SJCRH30 (cell line): Measurements from ENCODE around the gene CAND1. TPM values are rescaled to one million over a fixed set of nuclear protein-coding genes. Genes with fewer than 3 reads are reported as not detected.

ENCODE experiments used
- DNase-seq, 2 experiments: peaks; one replicate each; pipeline ENCODE4 v3.0.0-alpha.2; 2015 to 2020
- H3K27ac ChIP-seq: fragments of 250-450 bp; sonication (Bioruptor Pico); 2 replicates; pipeline ENCODE4 v1.5.1; 2020; ENCODE audit warnings: mild to moderate bottlenecking, moderate library complexity
- H3K27me3 ChIP-seq: fragments of 250-450 bp; sonication (Bioruptor Pico); 2 replicates; pipeline ENCODE4 v1.5.1; 2020; ENCODE audit warnings: mild to moderate bottlenecking, moderate library complexity
- H3K36me3 ChIP-seq: fragments of 250-450 bp; sonication (Bioruptor Pico); 2 replicates; pipeline ENCODE4 v1.5.1; 2020; ENCODE audit warnings: mild to moderate bottlenecking, moderate library complexity
- H3K4me1 ChIP-seq: fragments of 250-450 bp; sonication (Bioruptor Pico); 2 replicates; pipeline ENCODE4 v1.5.1; 2020; ENCODE audit warnings: mild to moderate bottlenecking, moderate library complexity
- H3K4me3 ChIP-seq: fragments of 250-450 bp; sonication (Bioruptor Pico); 2 replicates; pipeline ENCODE4 v1.5.1; 2020; ENCODE audit warnings: mild to moderate bottlenecking, moderate library complexity
- H3K9me3 ChIP-seq: fragments of 250-450 bp; sonication (Bioruptor Pico); replicated peaks from 2 replicates; pipeline ENCODE4 v1.5.1; 2020; ENCODE audit warnings: mild to moderate bottlenecking, moderate library complexity
- total RNA-seq: library from RNA; depleted of rRNA; stranded (reverse); fragments of >200 nt; shearing (Covaris generic); gene quantifications from 2 replicates; pipeline ENCODE4 v1.2.3, GENCODE V29; 2014

Gene CAND1
- total RNA-seq, 1 experiment from 2014 or later, result 173 TPM

- no peaks in the 10 kb centered on the region for H3K9me3 ChIP-seq
- H3K4me1 ChIP-seq, result peaks cover 4% of the 10 kb centered on the region
- H3K27ac ChIP-seq, result peak overlapping the region; percentile 97
- no peaks in the 10 kb centered on the region for H3K27me3 ChIP-seq
- H3K36me3 ChIP-seq, result peaks cover 9% of the 10 kb centered on the region; the same call in 1 of the 2 replicates
- H3K4me3 ChIP-seq, result peak overlapping the region; percentile 79
- peak; percentile 59 to 64 for DNase-seq
Observed at GRCh38 chr12:67269633-67270573, 745 bp downstream of the CAND1 start.

DNA sequence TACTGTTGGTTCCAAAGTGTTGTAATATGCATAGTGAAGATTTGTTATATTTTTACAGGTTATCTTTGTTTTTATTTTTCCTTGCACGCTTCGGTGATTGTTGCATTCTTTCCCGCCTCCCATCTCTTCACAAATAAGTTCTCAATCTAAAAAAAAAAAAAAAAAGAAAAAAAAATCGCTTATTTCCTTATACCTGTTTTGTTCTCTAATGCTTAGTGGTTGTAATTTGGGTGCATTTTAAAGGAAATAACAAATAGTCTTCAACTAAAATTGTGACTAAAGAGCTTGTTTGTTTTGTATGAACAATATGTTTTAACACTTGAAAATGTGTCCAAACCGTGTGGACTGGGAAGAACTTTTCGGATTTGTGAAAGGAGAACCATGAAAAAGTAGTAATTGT lies 1.5 kb downstream of the CAND1 start:
- peak overlapping the region; percentile 97 for H3K27ac ChIP-seq
- H3K27me3 ChIP-seq, result no peaks in the 10 kb centered on the region
- H3K4me3 ChIP-seq, result peak overlapping the region; percentile 79
- no peak for DNase-seq
- no peaks in the 10 kb centered on the region for H3K9me3 ChIP-seq
- H3K36me3 ChIP-seq, result peaks cover 12% of the 10 kb centered on the region; the same call in 1 of the 2 replicates
- H3K4me1 ChIP-seq, result peaks cover 4% of the 10 kb centered on the region

DNA sequence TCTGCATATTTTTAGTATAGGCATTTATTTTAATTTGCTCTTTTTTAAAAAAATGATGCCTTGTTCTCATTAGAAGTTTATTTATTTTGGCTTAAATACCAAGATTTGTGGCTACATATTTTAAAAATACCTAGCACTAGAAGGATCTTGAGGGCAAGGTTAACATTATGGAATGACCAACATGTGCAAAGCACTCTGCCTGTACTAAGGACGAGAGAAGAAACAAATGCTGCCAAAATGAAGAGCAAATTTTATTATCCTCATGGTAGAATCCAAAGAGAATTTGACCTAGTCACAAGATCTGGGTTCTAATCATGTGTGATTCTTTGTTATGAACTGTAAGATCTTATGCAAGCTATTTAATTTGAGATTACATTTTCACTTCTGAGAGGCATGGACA lies 2.8 kb downstream of the CAND1 start:
- no peaks in the 10 kb centered on the region for H3K9me3 ChIP-seq
- no peak for DNase-seq
- H3K36me3 ChIP-seq, result peaks cover 12% of the 10 kb centered on the region; the same call in 1 of the 2 replicates
- peaks cover 4% of the 10 kb centered on the region for H3K4me1 ChIP-seq
- H3K4me3 ChIP-seq, result no peak overlapping the region; the same call in 1 of the 2 replicates
- no peaks in the 10 kb centered on the region for H3K27me3 ChIP-seq
- H3K27ac ChIP-seq, result no peak overlapping the region

GRCh38 chr12:67274186-67274585 lies 5.0 kb downstream of the CAND1 start:
- Histone ChIP-seq H3K9me3 (no peaks in the 10 kb centered on the region), H3K4me3 (no peak overlapping the region), H3K27ac (no peak overlapping the region), H3K27me3 (no peaks in the 10 kb centered on the region), H3K36me3 (peaks cover 12% of the 10 kb centered on the region; the same call in 1 of the 2 replicates), H3K4me1 (peaks cover 4% of the 10 kb centered on the region)
- DNase-seq, result no peak

DNA sequence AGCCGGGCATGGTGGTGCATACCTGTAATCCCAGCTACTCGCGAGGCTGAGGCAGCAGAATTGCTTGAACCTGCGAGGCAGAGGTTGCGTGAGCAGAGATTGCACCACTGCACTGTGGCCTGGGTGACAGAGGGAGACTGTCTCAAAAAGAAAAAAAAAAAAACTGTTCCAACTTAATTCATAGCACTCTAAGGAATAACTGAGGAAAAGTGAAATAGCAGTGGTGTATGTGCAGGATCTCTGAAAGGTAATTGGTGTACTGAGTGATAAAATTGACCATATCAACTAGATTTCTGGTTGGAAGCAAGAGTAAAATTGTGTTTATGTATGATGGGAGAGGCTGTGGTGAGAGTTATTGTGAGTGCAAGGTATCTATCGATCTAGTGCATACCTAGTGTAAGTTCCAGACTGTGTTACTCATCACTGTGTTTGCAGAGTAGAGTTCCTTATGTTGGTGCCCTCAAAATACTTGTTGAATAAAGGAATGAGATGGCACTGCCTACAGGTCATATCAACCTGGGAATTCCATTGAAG lies 6.3 kb downstream of the CAND1 start:
- no peak for DNase-seq
- Histone ChIP-seq H3K9me3 (no peaks in the 10 kb centered on the region), H3K27me3 (no peaks in the 10 kb centered on the region), H3K27ac (no peak overlapping the region), H3K4me1 (peaks cover 4% of the 10 kb centered on the region), H3K4me3 (no peak overlapping the region), H3K36me3 (peaks cover 12% of the 10 kb centered on the region; the same call in 1 of the 2 replicates)

GRCh38 chr12:67276421-67276820 lies 7.3 kb downstream of the CAND1 start:
- Histone ChIP-seq H3K36me3 (peaks cover 12% of the 10 kb centered on the region; the same call in 1 of the 2 replicates), H3K27me3 (no peaks in the 10 kb centered on the region), H3K4me1 (peaks cover 4% of the 10 kb centered on the region), H3K4me3 (no peak overlapping the region), H3K9me3 (no peaks in the 10 kb centered on the region), H3K27ac (no peak overlapping the region)
- no peak for DNase-seq

DNA sequence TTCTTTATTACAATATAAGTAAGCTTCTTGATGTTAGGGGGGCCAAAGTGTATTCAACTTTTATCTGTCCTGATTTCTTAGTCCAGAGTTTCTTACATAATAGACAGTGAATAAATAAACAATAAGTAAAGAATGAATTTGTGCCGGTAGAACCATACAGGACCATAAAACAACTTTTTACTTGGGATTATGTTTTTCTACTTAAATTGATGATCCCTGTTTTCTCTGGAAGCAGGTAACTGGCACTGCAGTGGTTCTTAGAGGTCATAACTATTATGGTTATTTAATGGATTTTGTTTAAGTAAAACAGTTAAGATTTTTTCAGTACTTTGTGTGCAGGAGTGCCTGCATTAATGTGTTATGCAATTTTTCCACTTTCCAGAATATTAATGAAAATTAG lies 10.5 kb downstream of the CAND1 start:
- Histone ChIP-seq H3K4me1 (no peaks in the 10 kb centered on the region; the same call in 1 of the 2 replicates), H3K27me3 (no peaks in the 10 kb centered on the region), H3K9me3 (no peaks in the 10 kb centered on the region), H3K36me3 (peaks cover 35% of the 10 kb centered on the region), H3K4me3 (no peak overlapping the region), H3K27ac (no peak overlapping the region)
- DNase-seq, result no peak

GRCh38 chr12:67280088-67280487 lies 10.9 kb downstream of the CAND1 start:
- H3K4me3 ChIP-seq, result no peak overlapping the region
- no peaks in the 10 kb centered on the region for H3K4me1 ChIP-seq
- no peaks in the 10 kb centered on the region for H3K27me3 ChIP-seq
- no peaks in the 10 kb centered on the region for H3K9me3 ChIP-seq
- no peak for DNase-seq
- H3K27ac ChIP-seq, result no peak overlapping the region
- H3K36me3 ChIP-seq, result peaks cover 35% of the 10 kb centered on the region

GRCh38 chr12:67280572-67280971 lies 11.4 kb downstream of the CAND1 start:
- no peaks in the 10 kb centered on the region for H3K4me1 ChIP-seq
- DNase-seq, result no peak
- no peak overlapping the region for H3K4me3 ChIP-seq
- peaks cover 38% of the 10 kb centered on the region for H3K36me3 ChIP-seq
- H3K27ac ChIP-seq, result no peak overlapping the region
- H3K9me3 ChIP-seq, result no peaks in the 10 kb centered on the region
- H3K27me3 ChIP-seq, result no peaks in the 10 kb centered on the region

DNA sequence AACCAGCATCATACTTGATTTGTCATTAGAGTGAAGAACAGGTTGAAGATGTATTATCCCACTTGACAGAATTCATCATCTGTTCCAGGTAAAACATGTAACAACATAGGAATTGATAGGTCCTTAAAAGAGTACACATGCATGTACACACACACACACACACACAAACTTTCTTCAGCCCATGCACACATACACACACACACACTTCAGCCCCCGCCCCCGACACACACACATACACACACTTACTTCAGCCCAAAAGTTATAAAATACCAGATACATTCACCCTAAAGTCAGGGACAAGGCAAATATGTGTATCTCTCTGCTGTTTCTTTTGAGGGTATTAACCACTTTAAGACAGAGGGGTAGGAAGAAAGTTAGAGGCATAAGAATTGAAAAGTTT lies 15.4 kb downstream of the CAND1 start:
- Histone ChIP-seq H3K27me3 (no peaks in the 10 kb centered on the region), H3K4me3 (no peak overlapping the region), H3K27ac (no peak overlapping the region), H3K4me1 (no peaks in the 10 kb centered on the region), H3K9me3 (no peaks in the 10 kb centered on the region), H3K36me3 (peaks cover 57% of the 10 kb centered on the region)
- DNase-seq, result no peak

GRCh38 chr12:67286257-67286656 lies 17.1 kb downstream of the CAND1 start:
- H3K4me1 ChIP-seq, result no peaks in the 10 kb centered on the region
- peaks cover 67% of the 10 kb centered on the region for H3K36me3 ChIP-seq
- H3K4me3 ChIP-seq, result no peak overlapping the region
- DNase-seq, result no peak
- H3K27ac ChIP-seq, result no peak overlapping the region
- H3K27me3 ChIP-seq, result no peaks in the 10 kb centered on the region
- no peaks in the 10 kb centered on the region for H3K9me3 ChIP-seq

GRCh38 chr12:67287311-67287710 lies 18.2 kb downstream of the CAND1 start:
- DNase-seq, result no peak
- H3K27ac ChIP-seq, result no peak overlapping the region
- H3K9me3 ChIP-seq, result no peaks in the 10 kb centered on the region
- H3K4me3 ChIP-seq, result no peak overlapping the region
- peaks cover 61% of the 10 kb centered on the region for H3K36me3 ChIP-seq
- no peaks in the 10 kb centered on the region for H3K27me3 ChIP-seq
- H3K4me1 ChIP-seq, result no peaks in the 10 kb centered on the region

GRCh38 chr12:67288561-67288960 lies 19.4 kb downstream of the CAND1 start:
- no peaks in the 10 kb centered on the region for H3K27me3 ChIP-seq
- no peak overlapping the region for H3K27ac ChIP-seq
- H3K4me1 ChIP-seq, result no peaks in the 10 kb centered on the region
- H3K36me3 ChIP-seq, result peaks cover 57% of the 10 kb centered on the region
- DNase-seq, result no peak
- H3K4me3 ChIP-seq, result no peak overlapping the region
- H3K9me3 ChIP-seq, result no peaks in the 10 kb centered on the region

GRCh38 chr12:67290378-67290777 lies 21.2 kb downstream of the CAND1 start:
- Histone ChIP-seq H3K4me3 (no peak overlapping the region), H3K27me3 (no peaks in the 10 kb centered on the region), H3K27ac (no peak overlapping the region), H3K9me3 (no peaks in the 10 kb centered on the region), H3K4me1 (no peaks in the 10 kb centered on the region), H3K36me3 (peaks cover 57% of the 10 kb centered on the region)
- no peak for DNase-seq

- Histone ChIP-seq H3K4me1 (no peaks in the 10 kb centered on the region), H3K27me3 (no peaks in the 10 kb centered on the region), H3K4me3 (no peak overlapping the region), H3K9me3 (no peaks in the 10 kb centered on the region), H3K27ac (no peak overlapping the region), H3K36me3 (peaks cover 76% of the 10 kb centered on the region)
- no peak for DNase-seq
Observed at GRCh38 chr12:67299526-67299925, 30.4 kb downstream of the CAND1 start.
